GM12865 (cell line): ENCODE measurements around the gene PRPF6.

Experiments used
- DNase-seq: peaks from one replicate; pipeline ENCODE4 v3.0.0; 2010; ENCODE audit warnings: low read depth
- H3K4me3 ChIP-seq: 2 replicates; pipeline ENCODE4 v1.5.1; 2011; ENCODE audit warnings: mild to moderate bottlenecking, low read depth, low read length, control low read depth
- CTCF ChIP-seq: IDR thresholded peaks from 2 replicates; pipeline ENCODE4 v1.5.1; 2011; ENCODE audit warnings: low read length, control low read depth, low read depth, inconsistent platforms; ENCODE audit not compliant: insufficient read depth; ENCODE audit errors: missing control alignments

The PRPF6 gene

GRCh38 chr20:63978319-63979228 lies 2.4 kb upstream of the PRPF6 start:
- peak overlapping the region; percentile 81 for H3K4me3 ChIP-seq
- no peak for TF ChIP-seq CTCF

GRCh38 chr20:63979229-63979556 lies 1.7 kb upstream of the PRPF6 start:
- DNase-seq, result no peak
- H3K4me3 ChIP-seq, result peak overlapping the region; percentile 81
- no peak for TF ChIP-seq CTCF

More at GRCh38 chr20:63978319-63979228, 2.4 kb upstream of the PRPF6 start:
- DNase-seq, result peak; percentile 89

DNA sequence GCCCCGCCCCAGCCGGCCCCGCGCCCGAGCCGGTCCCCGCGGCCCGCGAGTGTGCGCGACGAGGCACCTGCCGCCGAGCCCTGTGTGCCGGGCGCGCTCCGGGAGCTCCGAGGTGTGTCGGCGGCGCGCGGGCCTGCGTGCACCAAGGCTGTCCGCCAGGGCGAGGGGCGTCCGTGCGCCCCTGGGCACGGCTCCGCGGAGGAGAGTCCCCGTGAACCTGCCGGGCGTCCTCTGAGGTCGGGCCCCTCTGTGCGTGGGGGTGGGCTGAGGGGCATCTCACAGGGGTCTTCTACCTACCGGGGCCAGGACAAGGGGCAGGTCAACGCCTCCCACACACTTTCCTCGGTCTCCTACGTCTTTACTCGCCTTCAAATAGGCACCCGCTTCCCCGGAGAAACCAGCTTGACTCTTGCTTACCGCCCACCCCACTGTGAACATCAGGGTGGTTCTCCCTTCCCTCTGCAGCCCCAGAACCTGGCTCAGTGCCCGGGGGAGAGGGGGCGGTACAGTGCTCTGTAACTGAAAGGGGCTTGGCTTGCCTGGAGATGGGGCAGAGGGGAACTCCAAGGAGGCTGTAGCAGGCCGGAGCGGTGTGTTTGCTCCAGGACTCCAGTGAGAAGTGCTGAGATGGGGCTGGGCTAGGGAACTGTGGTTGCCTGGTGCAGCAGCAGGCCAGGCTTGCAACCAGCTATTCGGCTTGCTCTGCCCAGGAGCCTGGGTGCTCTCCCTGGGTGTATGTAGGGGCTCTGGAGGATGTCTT lies 1.2 kb upstream of the PRPF6 start, which contains the start of gene SAMD10:
SAMD10 (minus strand) TSS at position 86 of the 760 bp plus-strand sequence. CDS start 175 bp downstream, outside the sequence.
- peak; percentile 89 for DNase-seq

DNA sequence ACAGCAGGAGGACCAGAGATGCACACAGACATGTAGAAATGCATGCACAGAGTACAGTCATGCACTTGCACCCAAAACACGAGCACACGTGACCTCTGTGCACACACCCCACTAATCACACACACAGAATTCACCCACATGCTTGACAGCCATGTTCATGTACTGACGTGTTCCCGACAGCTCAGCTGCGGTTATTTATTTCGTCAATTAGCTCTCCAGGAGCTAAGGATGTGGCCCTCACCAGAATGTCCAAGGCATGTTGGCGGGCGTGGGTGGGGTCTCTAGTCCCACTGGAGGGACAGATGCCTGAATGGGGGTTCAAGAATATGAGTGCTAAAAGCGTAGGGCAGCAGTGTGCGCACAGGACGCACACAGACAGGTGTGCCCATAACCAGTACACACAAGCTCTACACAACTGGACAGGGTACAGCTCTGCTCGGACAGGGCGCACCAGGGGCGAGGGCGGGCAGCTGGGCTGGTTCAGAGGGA lies 571 bp upstream of the PRPF6 start:
- H3K4me3 ChIP-seq, result peak overlapping the region; percentile 93
- DNase-seq, result peak; percentile 77
- no peak for TF ChIP-seq CTCF

More for the DNA sequence above, 1.2 kb upstream of the PRPF6 start, which contains the start of gene SAMD10:
- peak within 1 kb of the TSS; percentile 93 for H3K4me3 ChIP-seq
- peak; percentile 22 for TF ChIP-seq CTCF

GRCh38 chr20:63982937-63983336 lies 2.0 kb downstream of the PRPF6 start:
- TF ChIP-seq CTCF, result no peak
- DNase-seq, result no peak
- no peak overlapping the region for H3K4me3 ChIP-seq

GRCh38 chr20:64000906-64001305 lies 20.0 kb downstream of the PRPF6 start:
- no peak for TF ChIP-seq CTCF
- no peak for DNase-seq
- H3K4me3 ChIP-seq, result no peak overlapping the region
